CD14-positive monocyte (primary cell): ENCODE measurements around the gene AVPR1B. TPM values are rescaled to one million over a fixed set of nuclear protein-coding genes. Genes with fewer than 3 reads are reported as not detected.
A peak's percentile ranks its signal among the peaks of the same experiment; 100 is the strongest.
"Not testable (repeated sequence)": the region's sequence is repeated elsewhere in the genome, so short reads cannot be mapped to it uniquely, and the experiment has no call there.

Source experiments
- DNase-seq, 3 donors: peaks; one replicate each; pipeline ENCODE4 v3.0.0-alpha.2; 2011 to 2022
- H2AFZ ChIP-seq: 2 replicates; pipeline ENCODE4 v1.6.0; 2012; ENCODE audit warnings: mild to moderate bottlenecking, low read depth, low read length, inconsistent platforms; ENCODE audit not compliant: insufficient read depth, poor library complexity, severe bottlenecking
- H3K27ac ChIP-seq, 2 donors: 1 replicate in 1 of 2; 2 replicates in 1 of 2; pipeline ENCODE4 v1.5.1; 2012 to 2013; ENCODE audit warnings: low read length in 2 of 2, control low read depth in 1 of 2, inconsistent platforms in 1 of 2, low read depth in 1 of 2, mild to moderate bottlenecking in 1 of 2
- H3K27me3 ChIP-seq, 2 donors: one replicate each; pipeline versions ENCODE4 v1.6.0 to v1.6.1; 2011 to 2013; ENCODE audit warnings: low read length in 2 of 2; ENCODE audit not compliant: control insufficient read depth in 2 of 2, insufficient read depth in 2 of 2
- H3K36me3 ChIP-seq, 2 donors: replicated peaks in 1 of 2; 1 replicate in 1 of 2; 2 replicates in 1 of 2; pipeline versions ENCODE4 v1.5.1 to v1.6.1; 2012 to 2013; ENCODE audit warnings: low read length in 2 of 2, control low read depth in 1 of 2, inconsistent platforms in 1 of 2, mild to moderate bottlenecking in 1 of 2; ENCODE audit not compliant: insufficient read depth in 2 of 2, control insufficient read depth in 1 of 2
- H3K4me1 ChIP-seq, 2 donors: 1 replicate in 1 of 2; 2 replicates in 1 of 2; pipeline versions ENCODE4 v1.5.1 to v1.6.1; 2012 to 2013; ENCODE audit warnings: low read length in 2 of 2, control low read depth in 1 of 2, inconsistent platforms in 1 of 2, mild to moderate bottlenecking in 1 of 2, moderate library complexity in 1 of 2; ENCODE audit not compliant: insufficient read depth in 2 of 2, control insufficient read depth in 1 of 2
- H3K4me2 ChIP-seq: replicated peaks from 2 replicates; pipeline ENCODE3; 2012; ENCODE audit warnings: low read length, moderate library complexity, mild to moderate bottlenecking; ENCODE audit not compliant: poor library complexity, severe bottlenecking; ENCODE audit errors: extremely low read depth
- H3K4me3 ChIP-seq, 3 experiments: fragments of 200-600 bp in 1 of 3; sonication (generic) in 1 of 3; replicated peaks in 1 of 3; 1 replicate in 2 of 3; 2 replicates in 1 of 3; pipeline ENCODE4 v1.5.1; 2011 to 2013; ENCODE audit warnings: low read length in 3 of 3, mild to moderate bottlenecking in 3 of 3, control low read depth in 2 of 3, low read depth in 2 of 3, inconsistent platforms in 1 of 3, moderate library complexity in 1 of 3
- H3K79me2 ChIP-seq: 2 replicates; pipeline ENCODE4 v1.6.0; 2012; ENCODE audit warnings: mild to moderate bottlenecking, control low read depth, inconsistent platforms, low read length, moderate library complexity; ENCODE audit not compliant: insufficient read depth
- H3K9ac ChIP-seq: 2 replicates; pipeline ENCODE4 v1.6.0; 2017; ENCODE audit warnings: low read length, mild to moderate bottlenecking; ENCODE audit not compliant: insufficient read depth, poor library complexity, severe bottlenecking
- H3K9me3 ChIP-seq, 2 donors: replicated peaks in 1 of 2; 1 replicate in 1 of 2; 2 replicates in 1 of 2; pipeline versions ENCODE4 v1.5.1 to v1.6.1; 2012 to 2013; ENCODE audit warnings: low read length in 2 of 2, control low read depth in 1 of 2; ENCODE audit not compliant: control insufficient read depth in 1 of 2, insufficient read depth in 1 of 2
- H4K20me1 ChIP-seq: 2 replicates; pipeline ENCODE4 v1.6.0; 2012; ENCODE audit warnings: mild to moderate bottlenecking, low read length, control low read depth, moderate library complexity; ENCODE audit not compliant: insufficient read depth
- H3K27ac Mint-ChIP-seq, 7 donors: one replicate each; pipeline ENCODE4 v1.8.0; 2020; ENCODE audit warnings: mild to moderate bottlenecking in 7 of 7, mixed read lengths in 7 of 7, moderate library complexity in 6 of 7, inconsistent platforms in 2 of 7
- H3K27me3 Mint-ChIP-seq, 3 donors: one replicate each; pipeline ENCODE4 v1.8.0; 2021 to 2022; ENCODE audit warnings: low read depth in 3 of 3, mild to moderate bottlenecking in 3 of 3, mixed read lengths in 3 of 3, moderate library complexity in 3 of 3, inconsistent platforms in 1 of 3
- H3K36me3 Mint-ChIP-seq, 2 donors: one replicate each; pipeline ENCODE4 v1.8.0; 2020; ENCODE audit warnings: mixed read lengths in 2 of 2, inconsistent platforms in 1 of 2, mild to moderate bottlenecking in 1 of 2
- H3K4me1 Mint-ChIP-seq: one replicate; pipeline ENCODE4 v1.8.0; 2020; ENCODE audit warnings: mild to moderate bottlenecking, mixed read lengths
- H3K4me3 Mint-ChIP-seq, 2 donors: one replicate each; pipeline ENCODE4 v1.8.0; 2020; ENCODE audit warnings: mild to moderate bottlenecking in 2 of 2, mixed read lengths in 2 of 2, moderate library complexity in 1 of 2
- H3K9me3 Mint-ChIP-seq, 7 donors: one replicate each; pipeline ENCODE4 v1.8.0; 2020 to 2022; ENCODE audit warnings: mixed read lengths in 7 of 7, mild to moderate bottlenecking in 6 of 7, moderate library complexity in 6 of 7, inconsistent platforms in 2 of 7
- WGBS: methylation state at CpG from one replicate; pipeline ENCODE4 v1.1.5; 2013; ENCODE audit warnings: missing lambda C conversion rate; ENCODE audit not compliant: insufficient coverage; 5-methylcytosine and 5-hydroxymethylcytosine counted together
- intact Hi-C, 2 donors: fragments of 100-400 bp; cut with micrococcal nuclease; formaldehyde crosslinking; loops; one replicate each; pipeline versions ENCODE4 v1.15.0 to v1.15.1; 2023
- polyA plus RNA-seq, 3 donors: library from polyadenylated mRNA; depleted of rRNA in 1 of 3; unstranded in 2 of 3; stranded (reverse) in 1 of 3; fragments of 300-500 nt in 2 of 3; fragments of >200 nt in 1 of 3; fragmentation: Illumina TruSeq in 2 of 3; gene quantifications; 1 replicate in 2 of 3; 2 replicates in 1 of 3; pipeline ENCODE4 v1.2.3, GENCODE V29; 2012 to 2021
- TF ChIP-seq, protein P1 (sequence below): fragments of 200-600 bp; IDR thresholded peaks from one replicate; pipeline ENCODE4 v1.8.0; 2022; ENCODE audit warnings: antibody characterized with exemption, mild to moderate bottlenecking

The AVPR1B gene
- polyA plus RNA-seq, 3 donors, result not detected

DNA sequence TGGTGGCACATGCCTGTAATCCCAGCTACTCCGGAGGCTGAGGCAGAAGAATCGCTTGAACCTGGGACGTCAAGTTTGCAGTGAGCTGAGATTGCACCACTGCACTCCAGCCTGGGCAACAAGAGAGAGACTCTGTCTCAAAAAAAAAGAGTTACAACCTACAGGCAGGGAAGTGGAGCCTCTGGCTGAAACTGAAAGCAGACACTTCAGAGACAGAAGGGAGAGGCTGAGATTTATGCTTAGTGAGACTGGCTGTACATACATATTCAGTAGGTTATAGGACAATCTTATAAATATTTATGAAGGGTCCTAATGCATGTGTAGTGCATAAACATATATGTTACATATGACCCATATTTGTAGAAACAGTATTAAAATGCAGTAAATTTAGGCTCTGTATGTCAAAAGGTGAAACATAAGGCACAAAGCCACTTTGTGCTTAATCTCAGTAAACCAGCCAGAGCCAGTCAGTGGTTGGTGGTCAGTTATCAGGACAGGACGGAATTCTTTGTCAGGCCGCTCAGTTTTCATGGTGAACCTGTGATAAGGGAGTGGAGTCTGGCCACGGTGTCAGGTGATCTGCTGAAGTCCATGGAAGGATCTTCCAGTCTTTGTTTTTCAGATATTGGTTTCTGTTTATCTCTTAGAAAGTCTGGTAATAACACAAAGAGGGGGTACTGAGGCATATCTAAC is 50.6 kb downstream of the AVPR1B start:
- peaks cover 0 to 4% (median 0%) of the 10 kb centered on the region in 7 donors for H3K9me3 Mint-ChIP-seq
- H3K36me3 Mint-ChIP-seq, result no peaks in the 10 kb centered on the region
- no peaks in the 10 kb centered on the region for H3K36me3 ChIP-seq
- H2AFZ ChIP-seq, result peak overlapping the region; percentile 15
- peaks cover 29 to 37% of the 10 kb centered on the region in 2 donors for H3K4me1 ChIP-seq
- TF ChIP-seq, protein P1, sequence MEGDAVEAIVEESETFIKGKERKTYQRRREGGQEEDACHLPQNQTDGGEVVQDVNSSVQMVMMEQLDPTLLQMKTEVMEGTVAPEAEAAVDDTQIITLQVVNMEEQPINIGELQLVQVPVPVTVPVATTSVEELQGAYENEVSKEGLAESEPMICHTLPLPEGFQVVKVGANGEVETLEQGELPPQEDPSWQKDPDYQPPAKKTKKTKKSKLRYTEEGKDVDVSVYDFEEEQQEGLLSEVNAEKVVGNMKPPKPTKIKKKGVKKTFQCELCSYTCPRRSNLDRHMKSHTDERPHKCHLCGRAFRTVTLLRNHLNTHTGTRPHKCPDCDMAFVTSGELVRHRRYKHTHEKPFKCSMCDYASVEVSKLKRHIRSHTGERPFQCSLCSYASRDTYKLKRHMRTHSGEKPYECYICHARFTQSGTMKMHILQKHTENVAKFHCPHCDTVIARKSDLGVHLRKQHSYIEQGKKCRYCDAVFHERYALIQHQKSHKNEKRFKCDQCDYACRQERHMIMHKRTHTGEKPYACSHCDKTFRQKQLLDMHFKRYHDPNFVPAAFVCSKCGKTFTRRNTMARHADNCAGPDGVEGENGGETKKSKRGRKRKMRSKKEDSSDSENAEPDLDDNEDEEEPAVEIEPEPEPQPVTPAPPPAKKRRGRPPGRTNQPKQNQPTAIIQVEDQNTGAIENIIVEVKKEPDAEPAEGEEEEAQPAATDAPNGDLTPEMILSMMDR, result no peak
- H3K9ac ChIP-seq, result no peak overlapping the region
- intact Hi-C loops, result no loop called here
- no peak overlapping the region for H3K4me3 Mint-ChIP-seq
- no peaks in the 10 kb centered on the region for H3K79me2 ChIP-seq
- no peaks in the 10 kb centered on the region for H3K9me3 ChIP-seq
- peaks cover 39% of the 10 kb centered on the region for H3K4me1 Mint-ChIP-seq
- 60% methylated on average over 5 of the region's 6 CpGs for WGBS
- H3K4me3 ChIP-seq, result no peak overlapping the region
- H3K27ac ChIP-seq, result peak overlapping the region; percentile 15 to 21
- H4K20me1 ChIP-seq, result no peaks in the 10 kb centered on the region
- H3K27me3 Mint-ChIP-seq, result peaks cover 0 to 2% (median 0%) of the 10 kb centered on the region in 3 donors
- peak; percentile 36 to 67 (median 40) for DNase-seq
- no peak overlapping the region for H3K4me2 ChIP-seq
- peak overlapping the region in 6 of 7 donors; percentile 33 to 87 (median 72) for H3K27ac Mint-ChIP-seq
- no peaks in the 10 kb centered on the region for H3K27me3 ChIP-seq

GRCh38 chr1:206065547-206066145 is 51.5 kb downstream of the AVPR1B start:
- Histone ChIP-seq H3K4me1 (peaks cover 29 to 37% of the 10 kb centered on the region in 2 donors), H3K36me3 (no peaks in the 10 kb centered on the region), H3K4me3 (no peak overlapping the region), H4K20me1 (no peaks in the 10 kb centered on the region), H3K4me2 (no peak overlapping the region), H3K27me3 (no peaks in the 10 kb centered on the region), H3K9ac (no peak overlapping the region), H2AFZ (no peak overlapping the region), H3K79me2 (no peaks in the 10 kb centered on the region), H3K27ac (no peak overlapping the region), H3K9me3 (no peaks in the 10 kb centered on the region)
- TF ChIP-seq, protein P1, result no peak
- intact Hi-C loops, result no loop called here
- 86% methylated on average over 4 of the region's 4 CpGs for WGBS
- Mint-ChIP-seq H3K4me1 (peaks cover 37% of the 10 kb centered on the region), H3K27me3 (peaks cover 0 to 2% (median 0%) of the 10 kb centered on the region in 3 donors), H3K36me3 (no peaks in the 10 kb centered on the region), H3K27ac (peak overlapping the region in 2 of 7 donors; percentile 35 to 60), H3K4me3 (no peak overlapping the region), H3K9me3 (peaks cover 0 to 4% (median 0%) of the 10 kb centered on the region in 7 donors)
- DNase-seq, result peak in 2 of 3 donors; percentile 45 to 52

GRCh38 chr1:206064501-206064900 is 52.7 kb downstream of the AVPR1B start:
- H3K27ac Mint-ChIP-seq, H3K79me2 ChIP-seq, DNase-seq, H3K4me3 ChIP-seq, H3K36me3 ChIP-seq, H3K4me2 ChIP-seq, H2AFZ ChIP-seq, H3K9me3 Mint-ChIP-seq, H3K36me3 Mint-ChIP-seq, intact Hi-C loops, H3K9me3 ChIP-seq, H3K27me3 ChIP-seq, H3K27me3 Mint-ChIP-seq, H3K27ac ChIP-seq, H3K9ac ChIP-seq, H3K4me3 Mint-ChIP-seq, H4K20me1 ChIP-seq: not testable (repeated sequence)
- 100% methylated on average over 12 of the region's 25 CpGs for WGBS
- peaks cover 31 to 40% of the 10 kb centered on the region in 2 donors for H3K4me1 ChIP-seq
- H3K4me1 Mint-ChIP-seq, result peaks cover 44% of the 10 kb centered on the region
